Glutamatergic neuron (in vitro differentiated cells): ENCODE results near the gene PTPRT. TPM values are rescaled to one million over a fixed set of nuclear protein-coding genes. Genes with fewer than 3 reads are reported as not detected.

ENCODE experiments used
- DNase-seq: peaks from one replicate; pipeline ENCODE4 v3.0.0; 2022
- H3K27ac Mint-ChIP-seq: one replicate; pipeline ENCODE4 v1.8.0; 2020; ENCODE audit warnings: mild to moderate bottlenecking, mixed read lengths, inconsistent platforms; ENCODE audit not compliant: unreplicated experiment
- H3K27me3 Mint-ChIP-seq: one replicate; pipeline ENCODE4 v1.8.0; 2020; ENCODE audit warnings: mild to moderate bottlenecking, moderate library complexity, mixed read lengths, inconsistent platforms; ENCODE audit not compliant: unreplicated experiment
- H3K36me3 Mint-ChIP-seq: one replicate; pipeline ENCODE4 v1.8.0; 2020; ENCODE audit warnings: mild to moderate bottlenecking, mixed read lengths, inconsistent platforms; ENCODE audit not compliant: unreplicated experiment
- H3K4me1 Mint-ChIP-seq: one replicate; pipeline ENCODE4 v1.8.0; 2020; ENCODE audit warnings: mild to moderate bottlenecking, low read depth, mixed read lengths, inconsistent platforms; ENCODE audit not compliant: unreplicated experiment
- H3K4me3 Mint-ChIP-seq: one replicate; pipeline ENCODE4 v1.8.0; 2020; ENCODE audit warnings: mild to moderate bottlenecking, mixed read lengths, inconsistent platforms; ENCODE audit not compliant: unreplicated experiment
- H3K9me3 Mint-ChIP-seq: one replicate; pipeline ENCODE4 v1.8.0; 2020; ENCODE audit warnings: mild to moderate bottlenecking, moderate library complexity, mixed read lengths, inconsistent platforms; ENCODE audit not compliant: unreplicated experiment
- CTCF ChIP-seq: fragments of 200-600 bp; sonication (generic); IDR thresholded peaks from one replicate; pipeline ENCODE4 v1.5.0; 2021; ENCODE audit not compliant: partially characterized antibody, unreplicated experiment
- total RNA-seq: library from RNA; stranded (reverse); fragmentation: NEBNext Ultra II Directional; extraction: Animal tissue kit (Norgen Biotek cat#: 25700); gene quantifications from one replicate; pipeline ENCODE4 v1.2.1, GENCODE V29; 2021; ENCODE audit not compliant: unreplicated experiment

The PTPRT gene
- total RNA-seq, 1 donor from 2014 or later: 1.9 TPM

GRCh38 chr20:42406826-42407225, 782.9 kb downstream of the PTPRT start:
- H3K4me3 Mint-ChIP-seq: peak overlapping the region; percentile 20
- peaks cover 9% of the 10 kb centered on the region for H3K9me3 Mint-ChIP-seq
- TF ChIP-seq CTCF: no peak
- peaks cover 20% of the 10 kb centered on the region for H3K4me1 Mint-ChIP-seq
- H3K27ac Mint-ChIP-seq: peak overlapping the region; percentile 94
- no peaks in the 10 kb centered on the region for H3K36me3 Mint-ChIP-seq
- no peak for DNase-seq
- peaks cover 4% of the 10 kb centered on the region for H3K27me3 Mint-ChIP-seq

- peaks cover 13% of the 10 kb centered on the region for H3K9me3 Mint-ChIP-seq
Observed at GRCh38 chr20:42402455-42402854, 787.3 kb downstream of the PTPRT start.

DNA sequence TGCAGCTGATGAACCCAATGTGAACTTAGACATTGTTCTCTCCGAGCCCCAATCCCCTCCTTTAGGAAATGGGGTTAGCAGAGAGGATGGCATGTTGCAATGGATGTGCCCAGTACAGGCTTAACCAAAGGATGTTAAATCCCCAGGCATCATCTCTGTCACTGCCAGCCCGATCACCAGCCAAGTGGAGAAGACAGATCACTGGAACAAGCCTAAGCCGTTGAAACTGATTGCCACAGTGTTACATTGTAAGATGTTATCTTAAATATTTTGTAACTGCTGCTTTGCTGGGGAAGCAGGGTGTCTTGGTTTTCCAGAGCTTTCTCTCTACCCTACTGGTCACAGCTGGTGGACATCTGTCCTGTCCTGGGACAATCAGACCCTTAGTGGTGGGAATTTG, 788.1 kb downstream of the PTPRT start:
- Mint-ChIP-seq H3K9me3 (peaks cover 9% of the 10 kb centered on the region), H3K27me3 (no peaks in the 10 kb centered on the region), H3K36me3 (no peaks in the 10 kb centered on the region), H3K4me1 (peaks cover 20% of the 10 kb centered on the region), H3K4me3 (peak overlapping the region; percentile 55), H3K27ac (peak overlapping the region; percentile 74)
- TF ChIP-seq CTCF: no peak
- no peak for DNase-seq

More at GRCh38 chr20:42402455-42402854, 787.3 kb downstream of the PTPRT start:
- Mint-ChIP-seq H3K36me3 (no peaks in the 10 kb centered on the region), H3K27ac (peak overlapping the region; percentile 33), H3K4me1 (peaks cover 26% of the 10 kb centered on the region), H3K4me3 (no peak overlapping the region), H3K27me3 (peaks cover 4% of the 10 kb centered on the region)
- DNase-seq: no peak
- TF ChIP-seq CTCF: no peak

DNA sequence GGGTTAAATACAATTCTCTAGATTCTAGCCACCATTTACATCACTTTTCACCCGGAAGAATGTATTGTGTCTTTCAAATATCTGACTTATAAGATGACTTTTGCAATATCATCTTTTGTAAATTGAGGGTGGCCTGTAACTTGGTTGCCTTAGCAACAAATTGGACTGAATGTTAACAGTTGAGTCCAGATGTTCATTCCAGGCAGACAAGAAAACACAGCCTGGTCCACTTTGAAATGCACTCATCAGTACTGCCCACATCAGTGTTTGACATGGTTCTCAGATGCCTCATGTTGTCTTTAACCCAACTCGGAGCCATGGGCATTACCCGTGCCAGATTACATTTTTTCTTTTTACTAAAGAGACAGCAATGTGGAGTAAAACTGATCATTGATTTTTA, 789.9 kb downstream of the PTPRT start:
- no peak for DNase-seq
- peaks cover 19% of the 10 kb centered on the region for H3K4me1 Mint-ChIP-seq
- H3K27me3 Mint-ChIP-seq: no peaks in the 10 kb centered on the region
- H3K9me3 Mint-ChIP-seq: peaks cover 7% of the 10 kb centered on the region
- H3K27ac Mint-ChIP-seq: no peak overlapping the region
- TF ChIP-seq CTCF: no peak
- H3K36me3 Mint-ChIP-seq: no peaks in the 10 kb centered on the region
- H3K4me3 Mint-ChIP-seq: no peak overlapping the region

DNA sequence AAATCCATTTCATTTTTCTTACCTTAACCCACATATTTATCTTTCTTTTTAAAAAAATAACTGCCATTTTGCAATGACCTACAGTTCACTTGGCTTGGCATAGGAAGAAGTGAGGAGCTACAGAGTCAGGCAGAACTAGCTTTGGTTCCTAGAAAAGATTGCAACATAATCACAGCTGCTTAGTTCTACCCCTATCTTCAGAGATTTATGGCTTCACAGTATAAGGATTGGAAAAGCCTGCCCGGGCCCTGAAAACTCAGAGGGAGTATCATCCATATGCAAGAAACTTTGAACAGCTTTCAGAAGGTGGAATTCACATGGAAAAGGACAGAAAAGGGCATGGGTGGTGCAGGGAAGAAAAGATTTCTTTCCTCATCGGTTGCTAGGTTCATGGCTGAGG, 797.3 kb downstream of the PTPRT start:
- TF ChIP-seq CTCF: no peak
- Mint-ChIP-seq H3K4me3 (no peak overlapping the region), H3K36me3 (peaks cover 4% of the 10 kb centered on the region), H3K9me3 (peaks cover 4% of the 10 kb centered on the region), H3K4me1 (no peaks in the 10 kb centered on the region), H3K27ac (no peak overlapping the region), H3K27me3 (no peaks in the 10 kb centered on the region)
- no peak for DNase-seq
